A549 (cell line): ENCODE data around the gene SLC2A1. TPM values are rescaled to one million over a fixed set of nuclear protein-coding genes. Genes with fewer than 3 reads are reported as not detected.

ENCODE experiments used
- ATAC-seq, 2 experiments: fragments of 200-7000 bp in 1 of 2; fragments of >200 bp in 1 of 2; cut with Nextera tagmentation in 1 of 2; cut with Tn5 transposase in 1 of 2; 3 replicates each; pipeline versions ENCODE4 v1.8.0 to v1.9.1; 2018 to 2020; ENCODE audit warnings: mild to moderate bottlenecking in 1 of 2, moderate library complexity in 1 of 2
- CTCF ChIA-PET: fragments of 300-600 bp; sonication (Branson Sonifier 250); formaldehyde crosslinking; extraction: SDS; loops from one replicate; lab custom pipeline; 2021; ENCODE audit warnings: antibody characterized with exemption, inconsistent platforms; lab: Yijun Ruan, JAX
- POLR2A ChIA-PET: fragments of 350-600 bp; formaldehyde crosslinking; extraction: SDS; loops from one replicate; lab custom pipeline; 2021; ENCODE audit warnings: antibody characterized with exemption, inconsistent platforms; lab: Yijun Ruan, JAX
- DNase-seq, 2 experiments: peaks; one replicate each; pipeline versions ENCODE4 v3.0.0 to v3.0.0-alpha.2; 2011 to 2016; ENCODE audit warnings: low read depth in 1 of 2, low spot score in 1 of 2
- FAIRE-seq: peaks from 2 replicates; lab custom pipeline; 2011; peaks lifted over from hg19 to GRCh38; lab: Jason Lieb, UNC
- H3K27ac ChIP-seq, 2 experiments: fragments of >200 bp; sonication (Bioruptor Twin); formaldehyde crosslinking; 3 replicates each; pipeline ENCODE4 v1.5.1; 2016 to 2017
- H3K4me1 ChIP-seq: fragments of >200 bp; sonication (Bioruptor Twin); formaldehyde crosslinking; 3 replicates; pipeline ENCODE4 v1.6.1; 2016
- H3K4me2 ChIP-seq: fragments of >200 bp; sonication (Bioruptor Twin); formaldehyde crosslinking; 3 replicates; pipeline ENCODE4 v1.6.1; 2016
- H3K4me3 ChIP-seq: fragments of >200 bp; sonication (Bioruptor Twin); formaldehyde crosslinking; 3 replicates; pipeline ENCODE4 v1.5.1; 2016
- H3K9me3 ChIP-seq: fragments of >200 bp; sonication (Bioruptor Twin); formaldehyde crosslinking; 3 replicates; pipeline ENCODE4 v1.6.1; 2016
- ATOH8 ChIP-seq: fragments of 250-450 bp; sonication (Bioruptor Pico); IDR thresholded peaks from 2 replicates; pipeline ENCODE4 v1.5.0; 2020; ENCODE audit warnings: low read depth, mild to moderate bottlenecking, moderate library complexity
- CBX2 ChIP-seq: fragments of 200-600 bp; sonication (generic); IDR thresholded peaks from 2 replicates; pipeline ENCODE4 v1.6.1; 2016; ENCODE audit warnings: low read depth, mild to moderate bottlenecking, borderline replicate concordance
- CBX8 ChIP-seq: fragments of 200-600 bp; sonication (generic); IDR thresholded peaks from 2 replicates; pipeline ENCODE4 v1.6.1; 2016
- CEBPB ChIP-seq, 2 experiments: fragments of >200 bp in 1 of 2; sonication (Bioruptor Twin) in 1 of 2; formaldehyde crosslinking in 1 of 2; IDR thresholded peaks; 2 replicates each; pipeline ENCODE4 v1.6.1; 2012 to 2016
- CHD2 ChIP-seq: fragments of 150-350 bp; IDR thresholded peaks from 2 replicates; pipeline ENCODE4 v1.6.1; 2014; ENCODE audit warnings: low read length; ENCODE audit not compliant: partially characterized antibody
- EHF ChIP-seq: fragments of 250-450 bp; sonication (Bioruptor Pico); IDR thresholded peaks from 2 replicates; pipeline ENCODE4 v1.5.0; 2020; ENCODE audit warnings: mild to moderate bottlenecking
- EHMT2 ChIP-seq: fragments of 200-600 bp; sonication (generic); IDR thresholded peaks from 2 replicates; pipeline ENCODE4 v1.6.1; 2016; ENCODE audit warnings: antibody characterized with exemption, low read depth, mild to moderate bottlenecking, moderate library complexity
- EP300 ChIP-seq, 2 experiments: fragments of >200 bp; sonication (Bioruptor Twin); formaldehyde crosslinking; IDR thresholded peaks; 2 replicates in 1 of 2; 3 replicates in 1 of 2; pipeline ENCODE4 v1.6.1; 2016 to 2017
- ESRRA ChIP-seq: fragments of 150-350 bp; IDR thresholded peaks from 2 replicates; pipeline ENCODE4 v1.6.1; 2014; ENCODE audit warnings: mild to moderate bottlenecking, low read length, borderline replicate concordance
- FOSL2 ChIP-seq, 2 experiments: fragments of 450-650 bp in 1 of 2; fragments of >200 bp in 1 of 2; sonication (Bioruptor Twin) in 1 of 2; formaldehyde crosslinking; IDR thresholded peaks; 2 replicates each; pipeline versions ENCODE4 v1.5.0 to v1.6.1; 2016 to 2020; ENCODE audit warnings: mild to moderate bottlenecking in 1 of 2, moderate library complexity in 1 of 2
- FOXS1 ChIP-seq: fragments of 250-450 bp; sonication (Bioruptor Pico); IDR thresholded peaks from 2 replicates; pipeline ENCODE4 v1.5.0; 2020; ENCODE audit warnings: mild to moderate bottlenecking, moderate library complexity
- HOXA7 ChIP-seq: fragments of 250-450 bp; sonication (Bioruptor Pico); IDR thresholded peaks from 2 replicates; pipeline ENCODE4 v1.5.0; 2020; ENCODE audit warnings: mild to moderate bottlenecking, moderate library complexity
- HOXB5 ChIP-seq: fragments of 250-450 bp; sonication (Bioruptor Pico); IDR thresholded peaks from 2 replicates; pipeline ENCODE4 v1.5.0; 2020; ENCODE audit warnings: mild to moderate bottlenecking, moderate library complexity
- MAZ ChIP-seq: fragments of 150-350 bp; IDR thresholded peaks from 2 replicates; pipeline ENCODE4 v1.6.1; 2014; ENCODE audit warnings: antibody characterized with exemption, low read depth, low read length, borderline replicate concordance
- MYC ChIP-seq: IDR thresholded peaks from 2 replicates; pipeline ENCODE4 v1.6.1; 2012; ENCODE audit warnings: mild to moderate bottlenecking, inconsistent platforms, low read length, improper control_type of control experiment, borderline replicate concordance
- NFE2L2 ChIP-seq: fragments of 150-350 bp; conservative IDR thresholded peaks from 2 replicates; pipeline ENCODE4 v1.6.1; 2014; ENCODE audit warnings: low read length
- NR3C1 ChIP-seq: fragments of >200 bp; sonication (Bioruptor Twin); formaldehyde crosslinking; IDR thresholded peaks from 3 replicates; pipeline ENCODE4 v1.6.1; 2017
- POLR2AphosphoS2 ChIP-seq: conservative IDR thresholded peaks from 2 replicates; pipeline ENCODE4 v1.6.1; 2012; ENCODE audit warnings: low read length, improper control_type of control experiment, inconsistent platforms
- RAD21 ChIP-seq, 2 experiments: fragments of >200 bp in 1 of 2; sonication (Bioruptor Twin) in 1 of 2; formaldehyde crosslinking in 1 of 2; IDR thresholded peaks in 1 of 2; conservative IDR thresholded peaks in 1 of 2; 2 replicates in 1 of 2; 3 replicates in 1 of 2; pipeline ENCODE4 v1.6.1; 2012 to 2018; ENCODE audit warnings: inconsistent platforms in 1 of 2
- RCOR1 ChIP-seq: fragments of 150-350 bp; IDR thresholded peaks from 2 replicates; pipeline ENCODE4 v1.6.1; 2014; ENCODE audit warnings: antibody characterized with exemption, low read length, low read depth
- RFX5 ChIP-seq: fragments of 450-650 bp; IDR thresholded peaks from 2 replicates; pipeline ENCODE4 v1.7.1; 2014; ENCODE audit warnings: antibody characterized with exemption, mild to moderate bottlenecking, moderate library complexity
- SMC3 ChIP-seq: fragments of >200 bp; sonication (Bioruptor Twin); formaldehyde crosslinking; IDR thresholded peaks from 3 replicates; pipeline ENCODE4 v1.6.1; 2018; ENCODE audit warnings: inconsistent platforms
- TP53 ChIP-seq: fragments of 250-450 bp; sonication (Bioruptor Pico); IDR thresholded peaks from 2 replicates; pipeline ENCODE4 v1.5.0; 2021; ENCODE audit warnings: mild to moderate bottlenecking, moderate library complexity
- ZFP36 ChIP-seq: fragments of 450-650 bp; IDR thresholded peaks from 2 replicates; pipeline ENCODE4 v1.6.1; 2014; ENCODE audit warnings: borderline replicate concordance; ENCODE audit not compliant: partially characterized antibody
- ZSCAN20 ChIP-seq: fragments of 250-450 bp; sonication (Bioruptor Pico); IDR thresholded peaks from 2 replicates; pipeline ENCODE4 v1.8.0; 2022; ENCODE audit warnings: mild to moderate bottlenecking, moderate library complexity
- WGBS: methylation state at CpG from one replicate; pipeline ENCODE4 v1.1.6; 2017; ENCODE audit errors: missing lambda C conversion rate; 5-methylcytosine and 5-hydroxymethylcytosine counted together
- polyA plus RNA-seq, 4 experiments: library from polyadenylated mRNA; depleted of rRNA in 3 of 4; stranded (reverse); fragments of >200 nt; fragmentation: RNase III in 1 of 4; extraction: RNeasy Plus Mini Kit Qiagen cat#74134 plus additional on column Dnase treatment in 1 of 4; gene quantifications; 2 replicates in 3 of 4; 3 replicates in 1 of 4; pipeline ENCODE4 v1.2.3, GENCODE V29; 2011 to 2017
- TF ChIP-seq, protein P1 (sequence below): IDR thresholded peaks from 2 replicates; pipeline ENCODE4 v1.6.1; 2012
- TF ChIP-seq, protein P2 (sequence below): fragments of 250-450 bp; sonication (Bioruptor Pico); IDR thresholded peaks from 2 replicates; pipeline ENCODE4 v1.5.0; 2021; ENCODE audit warnings: mild to moderate bottlenecking, moderate library complexity, borderline replicate concordance
- TF ChIP-seq, protein P3 (sequence below): fragments of 450-650 bp; IDR thresholded peaks from 2 replicates; pipeline ENCODE4 v1.6.1; 2014; ENCODE audit warnings: antibody characterized with exemption

Gene SLC2A1
- polyA plus RNA-seq, 2 of the 4 experiments (the other 2 are of a cell fraction) = 106 to 124 TPM

GRCh38 chr1:43007377-43008114 is 48.9 kb upstream of the SLC2A1 start (continued):
- TF ChIP-seq FOSL2 (IDR thresholded peaks at IDR 0.05) (no peak), FOSL2 (CRISPR knock-in tag; IDR thresholded peaks at IDR 0.05) (no peak), FOXS1 (CRISPR knock-in tag) (no peak), CBX8 (no peak)
- TF ChIP-seq, all 56 proteins: peak for 0

- TF ChIP-seq EP300 (IDR thresholded peaks at IDR 0.05) = no peak
- TF ChIP-seq HOXA7 (CRISPR knock-in tag) = no peak
- TF ChIP-seq ESRRA = no peak
- TF ChIP-seq FOXS1 (CRISPR knock-in tag) = no peak
- TF ChIP-seq CEBPB (IDR thresholded peaks at IDR 0.05) = no peak
- TF ChIP-seq RFX5 = no peak
- no peak for TF ChIP-seq EHMT2
- TF ChIP-seq ATOH8 (CRISPR knock-in tag) = no peak
- TF ChIP-seq HOXB5 (CRISPR knock-in tag) = no peak
- TF ChIP-seq ZFP36 = no peak
- TF ChIP-seq MAZ = no peak
- no peak for TF ChIP-seq NR3C1
- TF ChIP-seq RCOR1 = no peak
- no peak for TF ChIP-seq MYC
- TF ChIP-seq CBX2 = no peak
- TF ChIP-seq NFE2L2 = no peak
- no peak for TF ChIP-seq ZSCAN20 (CRISPR knock-in tag)
- TF ChIP-seq, all 56 proteins: peak for 0
- ATAC-seq (no peak), DNase-seq (no peak), FAIRE-seq (no peak)
- Histone ChIP-seq H3K4me1 (no peaks in the 10 kb centered on the region), H3K27ac (no peak overlapping the region), H3K4me3 (no peak overlapping the region), H3K4me2 (no peak overlapping the region), H3K9me3 (no peaks in the 10 kb centered on the region)
- 85% methylated on average over 4 of the region's 18 CpGs for WGBS
- ChIA-PET CTCF (interaction anchor here (0.6 kb wide), 1 partner anchor 68 kb away, joined by 4 read pairs; no protein-coding TSS in a partner anchor), POLR2A (no interaction called here)
Observed at GRCh38 chr1:43005460-43006361, 47.0 kb upstream of the SLC2A1 start.

DNA sequence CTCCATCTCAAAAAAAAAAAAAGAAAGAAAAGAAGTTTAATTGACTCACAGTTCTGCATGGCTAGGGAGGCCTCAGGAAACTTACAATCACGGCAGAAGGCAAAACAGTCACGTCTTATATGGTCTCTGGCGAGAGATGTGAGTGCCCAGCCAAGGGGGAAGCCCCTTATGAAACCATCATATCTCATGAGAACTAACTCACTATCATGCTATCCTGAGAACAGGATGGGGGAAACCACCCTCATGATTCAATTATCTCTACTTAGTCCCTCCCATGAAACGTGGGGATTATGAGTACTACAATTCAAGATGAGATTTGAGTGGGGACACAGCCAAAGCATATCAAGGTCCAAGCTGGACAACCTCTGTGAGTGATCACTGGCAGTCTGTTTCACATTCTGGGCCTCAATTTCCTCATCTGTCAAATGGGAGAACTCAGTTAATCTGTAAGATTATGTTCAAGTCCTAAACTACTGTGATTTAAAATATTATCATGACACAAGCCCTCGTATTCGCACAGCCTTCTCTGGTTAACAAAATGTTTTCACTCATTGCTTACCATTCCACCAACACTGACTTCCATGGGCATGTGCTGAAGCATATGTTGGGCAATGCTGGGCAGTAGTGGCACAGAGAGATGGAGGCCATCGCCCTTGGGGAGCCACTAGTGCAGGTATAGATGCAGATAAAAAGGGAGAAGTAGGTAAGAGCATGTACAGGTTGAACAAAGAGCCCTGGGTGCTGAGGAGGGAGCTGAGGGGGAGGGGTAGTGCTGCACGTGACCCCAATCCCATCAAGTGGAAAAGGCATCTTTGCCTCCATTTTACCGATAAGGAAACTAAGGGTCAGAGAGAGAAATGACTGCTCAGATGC is 46.2 kb upstream of the SLC2A1 start:
- Histone ChIP-seq H3K9me3 (no peaks in the 10 kb centered on the region), H3K27ac (no peak overlapping the region), H3K4me1 (no peaks in the 10 kb centered on the region), H3K4me2 (no peak overlapping the region), H3K4me3 (no peak overlapping the region)
- 78% methylated on average over 9 of the region's 9 CpGs for WGBS
- ChIA-PET POLR2A (no interaction called here), CTCF (interaction anchor here (0.7 kb wide), 1 partner anchor 69 kb away, joined by 3 read pairs; no protein-coding TSS in a partner anchor)
- FAIRE-seq (no peak), ATAC-seq (no peak), DNase-seq (no peak)
- TF ChIP-seq SMC3 (no peak), CHD2 (no peak), POLR2AphosphoS2 (no peak), TP53 (no peak), RAD21 (conservative IDR thresholded peaks at IDR 0.05 in 1 of 2, IDR thresholded peaks at IDR 0.05 in 1 of 2) (no peak), ZSCAN20 (CRISPR knock-in tag) (no peak), EHF (CRISPR knock-in tag) (no peak), CBX2 (no peak)
- TF ChIP-seq, protein P1, sequence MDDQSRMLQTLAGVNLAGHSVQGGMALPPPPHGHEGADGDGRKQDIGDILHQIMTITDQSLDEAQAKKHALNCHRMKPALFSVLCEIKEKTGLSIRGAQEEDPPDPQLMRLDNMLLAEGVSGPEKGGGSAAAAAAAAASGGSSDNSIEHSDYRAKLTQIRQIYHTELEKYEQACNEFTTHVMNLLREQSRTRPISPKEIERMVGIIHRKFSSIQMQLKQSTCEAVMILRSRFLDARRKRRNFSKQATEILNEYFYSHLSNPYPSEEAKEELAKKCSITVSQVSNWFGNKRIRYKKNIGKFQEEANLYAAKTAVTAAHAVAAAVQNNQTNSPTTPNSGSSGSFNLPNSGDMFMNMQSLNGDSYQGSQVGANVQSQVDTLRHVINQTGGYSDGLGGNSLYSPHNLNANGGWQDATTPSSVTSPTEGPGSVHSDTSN = no peak
- TF ChIP-seq, protein P2, sequence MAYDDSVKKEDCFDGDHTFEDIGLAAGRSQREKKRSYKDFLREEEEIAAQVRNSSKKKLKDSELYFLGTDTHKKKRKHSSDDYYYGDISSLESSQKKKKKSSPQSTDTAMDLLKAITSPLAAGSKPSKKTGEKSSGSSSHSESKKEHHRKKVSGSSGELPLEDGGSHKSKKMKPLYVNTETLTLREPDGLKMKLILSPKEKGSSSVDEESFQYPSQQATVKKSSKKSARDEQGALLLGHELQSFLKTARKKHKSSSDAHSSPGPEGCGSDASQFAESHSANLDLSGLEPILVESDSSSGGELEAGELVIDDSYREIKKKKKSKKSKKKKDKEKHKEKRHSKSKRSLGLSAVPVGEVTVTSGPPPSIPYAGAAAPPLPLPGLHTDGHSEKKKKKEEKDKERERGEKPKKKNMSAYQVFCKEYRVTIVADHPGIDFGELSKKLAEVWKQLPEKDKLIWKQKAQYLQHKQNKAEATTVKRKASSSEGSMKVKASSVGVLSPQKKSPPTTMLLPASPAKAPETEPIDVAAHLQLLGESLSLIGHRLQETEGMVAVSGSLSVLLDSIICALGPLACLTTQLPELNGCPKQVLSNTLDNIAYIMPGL (CRISPR knock-in tag) = no peak
- TF ChIP-seq, protein P3, sequence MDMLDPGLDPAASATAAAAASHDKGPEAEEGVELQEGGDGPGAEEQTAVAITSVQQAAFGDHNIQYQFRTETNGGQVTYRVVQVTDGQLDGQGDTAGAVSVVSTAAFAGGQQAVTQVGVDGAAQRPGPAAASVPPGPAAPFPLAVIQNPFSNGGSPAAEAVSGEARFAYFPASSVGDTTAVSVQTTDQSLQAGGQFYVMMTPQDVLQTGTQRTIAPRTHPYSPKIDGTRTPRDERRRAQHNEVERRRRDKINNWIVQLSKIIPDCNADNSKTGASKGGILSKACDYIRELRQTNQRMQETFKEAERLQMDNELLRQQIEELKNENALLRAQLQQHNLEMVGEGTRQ = no peak
